HS-5 (cell line): ENCODE data around the gene LYL1.

Experiments used
- DNase-seq: peaks from one replicate; pipeline ENCODE4 v3.0.0-alpha.2; 2012; ENCODE audit warnings: low read depth

LYL1 gene

GRCh38 chr19:13092606-13093235 is 9.9 kb downstream of the LYL1 start:
- DNase-seq = no peak

- DNase-seq = no peak
These were observed 10.5 kb downstream of the LYL1 start for GRCh38 chr19:13092158-13092543.

GRCh38 chr19:13091400-13092157 is 11.1 kb downstream of the LYL1 start:
- DNase-seq = no peak

GRCh38 chr19:13090511-13091231 is 12.0 kb downstream of the LYL1 start:
- DNase-seq = no peak

DNA sequence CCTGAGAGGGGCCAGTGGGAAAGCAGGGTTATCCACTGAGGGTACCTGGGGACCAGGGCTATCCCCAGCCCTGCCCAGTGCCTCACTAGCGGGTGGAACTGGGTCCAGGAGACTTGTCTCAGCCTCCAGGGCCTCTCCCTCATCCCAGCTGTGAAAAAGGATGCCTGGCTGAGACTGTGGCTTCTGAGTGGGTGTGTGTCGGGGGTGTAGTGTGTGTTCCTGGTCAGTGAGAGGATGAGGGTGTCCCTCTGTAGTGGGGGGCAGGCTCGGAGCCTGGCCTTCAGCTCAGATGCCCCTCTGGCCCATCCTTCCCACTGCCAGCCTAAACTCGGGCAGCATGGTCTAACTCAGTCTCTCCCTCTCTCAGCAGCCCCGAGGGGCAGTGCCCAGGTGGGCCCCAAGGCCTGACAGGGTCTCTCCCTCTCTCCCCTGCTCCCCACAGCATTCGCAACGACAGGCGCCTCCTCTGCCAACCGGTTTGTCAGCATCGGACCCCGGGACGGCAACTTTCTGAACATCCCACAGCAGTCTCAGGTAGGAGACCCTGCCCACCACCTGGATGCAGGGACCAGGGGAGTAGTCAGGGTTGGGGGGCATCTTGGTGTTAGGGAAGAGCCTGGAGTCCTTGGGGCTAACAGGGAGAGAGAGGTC is 12.7 kb downstream of the LYL1 start:
- no peak for DNase-seq

GRCh38 chr19:13089139-13089856 is 13.4 kb downstream of the LYL1 start:
- no peak for DNase-seq

DNA sequence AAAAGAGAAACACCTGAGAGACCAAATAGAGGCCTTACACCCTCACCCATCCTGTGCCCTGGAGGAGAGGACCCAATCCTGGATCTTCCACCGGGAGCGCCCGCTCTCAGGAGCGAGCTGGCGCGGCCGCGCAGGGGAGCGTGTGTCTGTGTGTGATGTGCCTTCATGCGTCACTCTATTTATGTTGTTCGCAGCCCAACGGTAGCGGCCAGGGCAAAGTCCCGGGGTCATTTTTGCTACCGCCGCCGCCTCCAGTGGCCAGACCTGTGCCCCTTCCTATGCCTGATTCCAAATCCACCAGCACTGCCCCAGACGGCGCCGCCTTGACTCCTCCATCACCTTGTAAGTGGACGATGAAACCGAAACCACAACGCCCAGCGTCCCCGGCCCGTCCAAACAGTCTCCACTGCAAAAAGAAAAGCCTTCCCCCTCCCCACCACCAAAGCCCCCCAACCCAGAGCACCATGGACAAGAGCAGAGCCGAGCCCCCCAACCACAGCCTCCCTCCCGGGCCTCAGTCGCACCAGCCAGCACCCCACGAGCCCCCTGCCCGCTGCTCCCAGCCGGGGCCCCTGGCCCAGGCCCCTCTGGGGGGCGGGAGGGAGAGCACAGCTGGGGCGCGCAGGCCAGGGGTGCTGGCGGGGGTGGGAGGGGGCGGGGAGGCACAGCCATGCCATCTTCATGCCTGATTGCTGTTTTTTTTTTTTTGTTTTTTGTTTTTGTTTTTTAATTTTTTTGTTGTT is 14.7 kb downstream of the LYL1 start:
- DNase-seq = no peak

- no peak for DNase-seq
These were observed 15.4 kb downstream of the LYL1 start for GRCh38 chr19:13087295-13087694.

GRCh38 chr19:13086341-13086740 is 16.3 kb downstream of the LYL1 start:
- no peak for DNase-seq

DNA sequence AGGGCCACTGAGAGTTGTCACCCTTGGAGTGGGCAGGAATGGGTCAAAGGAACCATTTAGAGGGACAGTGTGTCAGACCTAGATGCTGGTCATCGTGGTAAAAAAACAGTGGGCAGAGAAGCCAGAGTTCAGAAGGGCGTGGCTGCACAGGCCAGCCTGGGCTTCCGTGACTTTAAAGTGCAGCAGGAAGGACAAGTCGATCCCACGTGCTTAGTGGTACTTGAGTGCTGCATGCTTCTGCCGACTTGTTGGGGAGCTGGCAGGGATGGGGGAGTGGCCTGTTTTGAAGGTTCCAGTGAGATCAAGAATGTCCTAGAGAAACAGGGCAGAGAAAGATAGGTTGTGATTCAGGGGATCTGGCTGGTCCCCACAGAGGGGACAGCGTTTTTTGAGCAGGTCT is 17.0 kb downstream of the LYL1 start:
- DNase-seq = no peak

DNA sequence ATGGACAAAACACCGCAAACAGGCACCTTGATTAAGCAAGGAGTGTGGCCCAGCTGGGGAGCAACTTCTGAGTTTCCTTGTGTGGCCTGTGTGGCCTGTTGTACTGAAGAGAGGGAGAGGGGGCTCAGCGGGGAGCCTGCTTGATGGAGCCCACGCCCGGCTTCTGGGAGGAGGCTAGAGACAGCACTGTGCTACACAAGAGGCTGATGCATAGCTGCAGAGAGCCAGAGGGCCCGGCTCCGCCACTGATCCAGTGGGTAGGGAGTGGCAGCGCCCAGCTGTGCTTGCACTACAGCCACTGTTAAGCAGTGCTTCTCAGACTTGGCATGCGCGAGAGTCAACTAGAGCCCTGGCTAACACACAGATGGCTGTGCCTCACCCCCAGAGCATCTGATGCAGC is 19.0 kb downstream of the LYL1 start:
- DNase-seq = no peak

- no peak for DNase-seq
These were observed 19.7 kb downstream of the LYL1 start for GRCh38 chr19:13083008-13083404.

DNA sequence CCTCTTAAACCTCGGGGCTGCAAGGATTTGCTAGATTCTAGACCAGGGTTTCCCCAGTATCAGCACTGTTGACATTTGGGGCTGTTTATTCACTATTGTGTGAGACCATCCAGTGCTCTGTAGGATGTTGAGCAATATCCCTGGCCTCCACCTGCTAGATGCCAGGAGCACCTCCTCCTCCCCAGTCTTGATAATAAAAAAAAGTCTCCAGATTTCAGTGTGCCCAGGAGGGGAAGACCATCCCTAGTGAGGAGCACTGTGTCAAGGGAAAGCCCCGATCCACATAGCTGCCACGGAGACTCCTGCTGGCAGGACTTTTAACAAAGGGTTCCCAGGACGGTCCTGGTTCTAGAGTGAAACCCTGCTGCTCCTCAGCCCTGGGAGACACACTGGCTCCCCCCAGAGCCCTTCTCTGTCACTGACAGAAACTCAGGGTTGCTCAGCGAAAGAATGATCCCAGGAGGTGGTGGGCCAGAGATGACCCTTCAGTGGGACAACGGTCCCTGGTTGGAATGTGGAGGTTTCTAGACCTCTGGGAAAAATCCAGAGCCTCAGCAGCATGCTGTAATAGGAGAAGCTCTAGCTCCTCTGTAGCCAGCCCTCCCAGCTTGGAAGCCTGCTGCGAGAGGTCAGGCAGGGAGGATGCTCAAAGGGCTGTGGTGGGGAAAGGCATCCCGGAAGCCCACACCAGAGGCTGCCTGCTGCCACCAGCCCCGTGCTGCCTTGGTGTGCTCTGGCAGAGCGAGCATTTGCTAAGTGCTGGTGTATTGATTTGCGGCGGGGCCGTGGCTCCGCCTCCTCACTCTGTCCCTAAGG is 20.3 kb downstream of the LYL1 start:
- DNase-seq = no peak

GRCh38 chr19:13079542-13079986 is 23.1 kb downstream of the LYL1 start:
- DNase-seq = no peak

DNA sequence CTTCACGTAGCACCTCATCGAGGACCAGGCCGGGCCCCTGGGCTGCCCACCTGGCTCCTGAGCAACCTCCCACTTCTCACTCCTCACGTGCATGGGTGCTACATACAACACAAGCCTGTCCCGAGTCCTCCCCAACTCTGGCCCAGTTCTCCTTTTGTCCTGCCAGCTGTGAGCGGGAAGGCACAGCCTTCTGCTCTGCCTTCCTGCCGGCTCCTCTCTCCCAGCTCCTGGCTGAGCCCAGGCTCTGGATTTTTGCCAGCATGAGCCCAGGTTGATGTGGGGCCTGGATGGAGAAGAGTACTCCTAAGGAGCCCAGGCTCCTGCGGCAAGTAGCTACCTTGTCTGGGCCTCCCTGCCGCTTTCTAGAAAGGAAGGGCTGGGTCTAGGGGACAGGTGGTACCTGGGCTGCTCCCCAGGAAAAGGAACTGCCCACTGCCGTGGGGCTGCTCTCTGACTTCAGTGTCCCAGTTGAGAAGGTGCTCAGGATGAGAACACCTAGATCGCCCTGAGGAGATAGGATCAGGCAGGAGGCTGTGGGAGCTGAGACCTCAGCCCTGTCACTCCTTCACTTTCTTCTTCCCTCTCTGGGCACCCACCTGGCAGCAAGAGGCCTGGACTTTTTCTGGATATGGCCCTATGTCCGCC is 23.6 kb downstream of the LYL1 start:
- DNase-seq = no peak

GRCh38 chr19:13078381-13078780 is 24.3 kb downstream of the LYL1 start:
- no peak for DNase-seq

DNA sequence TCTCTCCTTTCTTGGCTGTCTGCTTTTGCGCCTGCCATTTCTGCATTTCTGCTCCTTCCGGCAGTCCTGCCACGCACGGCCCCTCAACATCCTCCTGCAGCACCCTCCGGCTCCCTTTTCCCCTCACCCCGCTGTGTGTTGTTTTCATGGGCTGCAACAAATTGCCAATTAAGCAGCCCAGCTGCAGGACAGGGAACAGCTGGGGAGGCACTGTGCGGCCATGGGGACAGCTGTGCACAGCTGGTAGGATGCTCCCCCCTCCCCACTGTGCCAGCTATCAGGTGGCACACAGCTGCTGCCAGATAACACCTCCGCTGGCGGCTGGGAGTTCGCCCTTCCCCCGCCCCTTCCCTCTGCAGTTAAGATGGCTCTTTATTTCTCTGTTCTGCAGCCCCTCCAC is 25.4 kb downstream of the LYL1 start:
- no peak for DNase-seq

DNA sequence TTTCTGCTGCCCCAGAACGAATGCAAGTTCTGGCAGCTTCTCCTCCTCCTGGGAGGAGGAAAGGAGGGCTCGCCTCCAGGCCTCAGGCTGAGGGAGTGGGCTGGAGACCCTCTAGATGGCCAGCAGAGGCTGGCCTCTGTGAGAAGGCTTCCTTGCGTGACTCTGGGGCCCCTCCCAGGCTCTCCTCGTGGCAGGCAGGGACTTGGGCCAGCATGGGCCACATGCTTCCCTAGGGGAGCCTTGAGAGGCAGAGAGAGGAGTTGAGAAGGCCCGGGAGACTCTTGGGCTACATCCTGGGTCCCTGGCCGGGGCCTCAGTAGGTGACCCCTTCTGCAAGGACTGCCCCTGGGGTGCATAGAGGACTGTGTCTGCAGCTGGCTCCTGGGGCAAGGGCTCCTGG is 25.9 kb downstream of the LYL1 start:
- no peak for DNase-seq

GRCh38 chr19:13076320-13076719 is 26.3 kb downstream of the LYL1 start:
- DNase-seq = no peak

DNA sequence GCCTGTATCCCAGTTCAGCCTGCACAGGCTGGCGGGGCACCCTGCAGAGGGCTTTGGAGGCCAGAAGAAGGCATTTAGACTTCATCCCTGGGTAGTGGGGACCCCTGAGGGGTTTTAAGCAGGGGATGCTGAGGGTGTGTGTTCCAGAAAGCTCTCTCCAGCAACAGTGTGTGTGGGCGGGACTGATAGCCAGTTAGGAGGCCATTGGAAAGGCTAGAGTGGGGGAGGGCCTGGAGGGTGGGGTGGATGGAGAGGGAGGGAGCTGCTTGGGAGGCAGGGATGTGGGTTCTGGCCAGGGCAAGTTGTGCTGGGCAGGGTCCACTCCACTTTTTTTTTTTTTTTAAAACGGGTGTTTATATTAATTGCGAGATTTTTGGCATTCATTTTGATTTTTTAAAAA is 28.3 kb downstream of the LYL1 start:
- no peak for DNase-seq
